BLaER1 (cell line): Measurements from ENCODE around the gene SALL4.
"Not testable (repeated sequence)": the region's sequence is repeated elsewhere in the genome, so short reads cannot be mapped to it uniquely, and the experiment has no call there.

ENCODE experiments used
- H3K27ac ChIP-seq: shearing (Covaris generic); formaldehyde crosslinking; 2 replicates; pipeline ENCODE4 v1.8.1; 2022
- H3K27me3 ChIP-seq: shearing (Covaris generic); formaldehyde crosslinking; 2 replicates; pipeline ENCODE4 v1.8.1; 2022
- H3K36me3 ChIP-seq: shearing (Covaris generic); formaldehyde crosslinking; 2 replicates; pipeline ENCODE4 v1.8.1; 2022
- H3K4me1 ChIP-seq: shearing (Covaris generic); formaldehyde crosslinking; 2 replicates; pipeline ENCODE4 v1.8.1; 2022
- H3K4me2 ChIP-seq: shearing (Covaris generic); formaldehyde crosslinking; 2 replicates; pipeline ENCODE4 v1.8.1; 2022
- H3K4me3 ChIP-seq: shearing (Covaris generic); formaldehyde crosslinking; 2 replicates; pipeline ENCODE4 v1.8.1; 2022
- H3K9ac ChIP-seq: shearing (Covaris generic); formaldehyde crosslinking; 2 replicates; pipeline ENCODE4 v1.8.1; 2022
- H3K9me3 ChIP-seq: shearing (Covaris generic); formaldehyde crosslinking; 2 replicates; pipeline ENCODE4 v1.8.1; 2022
- H4K20me1 ChIP-seq: shearing (Covaris generic); formaldehyde crosslinking; 2 replicates; pipeline ENCODE4 v1.8.1; 2022
- Cebpa-rat ChIP-seq: shearing (Covaris generic); IDR thresholded peaks from 2 replicates; pipeline ENCODE4 v1.8.1; 2022

Gene SALL4

GRCh38 chr20:51826372-51826771 is 24.1 kb upstream of the SALL4 start:
- Histone ChIP-seq H3K27ac (no peak overlapping the region), H3K27me3 (no peaks in the 10 kb centered on the region), H3K4me1 (peaks cover 21% of the 10 kb centered on the region), H3K4me3 (no peak overlapping the region), H3K9me3 (no peaks in the 10 kb centered on the region), H4K20me1 (no peaks in the 10 kb centered on the region), H3K4me2 (no peak overlapping the region), H3K9ac (no peak overlapping the region), H3K36me3 (no peaks in the 10 kb centered on the region)
- no peak for TF ChIP-seq Cebpa-rat

- H3K4me3 ChIP-seq, result no peak overlapping the region
- no peaks in the 10 kb centered on the region for H3K27me3 ChIP-seq
- H3K27ac ChIP-seq, result no peak overlapping the region
- H4K20me1 ChIP-seq, result no peaks in the 10 kb centered on the region
- no peak for TF ChIP-seq Cebpa-rat
- no peaks in the 10 kb centered on the region for H3K36me3 ChIP-seq
- no peak overlapping the region for H3K9ac ChIP-seq
- no peak overlapping the region for H3K4me2 ChIP-seq
- peaks cover 21% of the 10 kb centered on the region for H3K4me1 ChIP-seq
- H3K9me3 ChIP-seq, result peaks cover 6% of the 10 kb centered on the region
Measured at GRCh38 chr20:51818479-51819008, 16.2 kb upstream of the SALL4 start.

- not testable (repeated sequence) for H3K4me2 ChIP-seq, H3K9ac ChIP-seq, H3K27ac ChIP-seq, H3K4me3 ChIP-seq, H3K9me3 ChIP-seq, H4K20me1 ChIP-seq, H3K27me3 ChIP-seq, H3K36me3 ChIP-seq
- peaks cover 18% of the 10 kb centered on the region for H3K4me1 ChIP-seq
Measured at GRCh38 chr20:51816856-51817255, 14.5 kb upstream of the SALL4 start.

GRCh38 chr20:51815383-51816076 is 13.2 kb upstream of the SALL4 start:
- H3K36me3 ChIP-seq, result no peaks in the 10 kb centered on the region
- TF ChIP-seq Cebpa-rat, result no peak
- no peaks in the 10 kb centered on the region for H3K27me3 ChIP-seq
- H3K9me3 ChIP-seq, result peaks cover 2% of the 10 kb centered on the region
- peaks cover 4% of the 10 kb centered on the region; the same call in 1 of the 2 replicates for H3K4me1 ChIP-seq
- no peak overlapping the region for H3K27ac ChIP-seq
- no peak overlapping the region for H3K4me2 ChIP-seq
- no peak overlapping the region for H3K9ac ChIP-seq
- H4K20me1 ChIP-seq, result no peaks in the 10 kb centered on the region
- no peak overlapping the region for H3K4me3 ChIP-seq

- H3K4me2 ChIP-seq, result no peak overlapping the region
- H3K27ac ChIP-seq, result no peak overlapping the region
- no peaks in the 10 kb centered on the region for H3K27me3 ChIP-seq
- H3K4me1 ChIP-seq, result no peaks in the 10 kb centered on the region
- H3K9me3 ChIP-seq, result no peaks in the 10 kb centered on the region
- H3K9ac ChIP-seq, result no peak overlapping the region
- no peaks in the 10 kb centered on the region for H4K20me1 ChIP-seq
- no peak overlapping the region for H3K4me3 ChIP-seq
- no peaks in the 10 kb centered on the region for H3K36me3 ChIP-seq
- TF ChIP-seq Cebpa-rat, result no peak
Measured at GRCh38 chr20:51812861-51813260, 10.5 kb upstream of the SALL4 start.

GRCh38 chr20:51811514-51812128 is 9.3 kb upstream of the SALL4 start:
- no peaks in the 10 kb centered on the region for H3K27me3 ChIP-seq
- H4K20me1 ChIP-seq, result no peaks in the 10 kb centered on the region
- no peak overlapping the region for H3K27ac ChIP-seq
- no peak overlapping the region for H3K4me3 ChIP-seq
- no peak overlapping the region for H3K4me2 ChIP-seq
- H3K36me3 ChIP-seq, result no peaks in the 10 kb centered on the region
- no peak overlapping the region for H3K9ac ChIP-seq
- no peaks in the 10 kb centered on the region for H3K9me3 ChIP-seq
- TF ChIP-seq Cebpa-rat, result no peak
- no peaks in the 10 kb centered on the region for H3K4me1 ChIP-seq

- H3K4me2 ChIP-seq, result no peak overlapping the region
- peak; percentile 43; the same call in 1 of the 2 replicates for TF ChIP-seq Cebpa-rat
- no peak overlapping the region for H3K9ac ChIP-seq
Measured at GRCh38 chr20:51811042-51811355, 8.7 kb upstream of the SALL4 start.

GRCh38 chr20:51810155-51811041 is 8.1 kb upstream of the SALL4 start:
- no peaks in the 10 kb centered on the region for H3K4me1 ChIP-seq
- no peak overlapping the region for H3K9ac ChIP-seq
- no peaks in the 10 kb centered on the region for H4K20me1 ChIP-seq
- H3K4me3 ChIP-seq, result no peak overlapping the region
- H3K9me3 ChIP-seq, result no peaks in the 10 kb centered on the region
- no peaks in the 10 kb centered on the region for H3K36me3 ChIP-seq
- no peak overlapping the region for H3K4me2 ChIP-seq
- H3K27ac ChIP-seq, result no peak overlapping the region
- TF ChIP-seq Cebpa-rat, result no peak
- no peaks in the 10 kb centered on the region for H3K27me3 ChIP-seq

More at GRCh38 chr20:51811042-51811355, 8.7 kb upstream of the SALL4 start:
- H3K9me3 ChIP-seq, result no peaks in the 10 kb centered on the region
- H3K36me3 ChIP-seq, result no peaks in the 10 kb centered on the region
- no peak overlapping the region for H3K27ac ChIP-seq
- H3K27me3 ChIP-seq, result no peaks in the 10 kb centered on the region
- no peaks in the 10 kb centered on the region for H4K20me1 ChIP-seq
- H3K4me1 ChIP-seq, result no peaks in the 10 kb centered on the region
- no peak overlapping the region for H3K4me3 ChIP-seq

GRCh38 chr20:51807720-51808250 is 5.5 kb upstream of the SALL4 start:
- Histone ChIP-seq H3K9me3 (no peaks in the 10 kb centered on the region), H3K4me1 (peaks cover 5% of the 10 kb centered on the region), H3K4me2 (no peak overlapping the region), H3K27ac (no peak overlapping the region), H3K4me3 (no peak overlapping the region), H3K36me3 (no peaks in the 10 kb centered on the region), H4K20me1 (no peaks in the 10 kb centered on the region), H3K27me3 (no peaks in the 10 kb centered on the region), H3K9ac (no peak overlapping the region)
- TF ChIP-seq Cebpa-rat, result no peak
